Astrocyte of the cerebellum (primary cell): ENCODE results near the gene ST14.

Source experiments
- DNase-seq: peaks from one replicate; pipeline ENCODE4 v3.0.0-alpha.2; 2011; ENCODE audit warnings: low read depth
- H3K4me3 ChIP-seq: 2 replicates; pipeline ENCODE4 v1.5.1; 2011; ENCODE audit warnings: mild to moderate bottlenecking, low read depth, low read length, moderate library complexity
- CTCF ChIP-seq: IDR thresholded peaks from 2 replicates; pipeline ENCODE4 v1.5.1; 2012; ENCODE audit warnings: low read length, low read depth, moderate library complexity, mild to moderate bottlenecking; ENCODE audit errors: missing control alignments
- in situ Hi-C: cut with HindIII; loops from 2 replicates; pipeline ENCODE4 v1.10.0; 2017; ENCODE audit warnings: low sequenced_read_pairs

The ST14 gene

DNA sequence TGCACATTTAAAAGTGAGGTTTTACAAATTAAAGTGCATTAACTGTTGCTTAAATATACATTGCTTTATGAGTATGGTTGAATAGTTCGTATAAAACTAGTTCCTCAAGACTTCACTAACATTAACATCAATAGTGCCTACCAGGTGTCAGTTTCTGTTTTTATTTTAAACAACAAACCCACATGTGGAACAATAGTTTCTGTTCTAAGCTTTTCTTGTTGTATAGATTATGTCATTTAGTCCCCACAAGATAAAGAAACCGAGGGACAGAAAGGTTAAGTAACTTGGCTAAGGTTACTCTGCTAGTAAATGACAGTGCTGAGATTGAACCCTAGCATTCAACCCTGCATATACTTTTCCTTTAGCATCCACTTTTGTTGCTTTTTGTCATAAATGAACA lies 41.4 kb upstream of the ST14 start:
- in situ Hi-C loops: no loop called here
- DNase-seq: no peak
- no peak for TF ChIP-seq CTCF
- H3K4me3 ChIP-seq: no peak overlapping the region

GRCh38 chr11:130118636-130119387 lies 40.8 kb upstream of the ST14 start:
- in situ Hi-C loops: no loop called here
- no peak for TF ChIP-seq CTCF
- H3K4me3 ChIP-seq: no peak overlapping the region
- no peak for DNase-seq

GRCh38 chr11:130120045-130120444 lies 39.5 kb upstream of the ST14 start:
- no peak overlapping the region for H3K4me3 ChIP-seq
- no peak for DNase-seq
- no peak for TF ChIP-seq CTCF
- in situ Hi-C loops: no loop called here

- TF ChIP-seq CTCF: no peak
- peak; percentile 66 for DNase-seq
- no peak overlapping the region for H3K4me3 ChIP-seq
- in situ Hi-C loops: no loop called here
Observed at GRCh38 chr11:130121445-130121978, 38.1 kb upstream of the ST14 start.

DNA sequence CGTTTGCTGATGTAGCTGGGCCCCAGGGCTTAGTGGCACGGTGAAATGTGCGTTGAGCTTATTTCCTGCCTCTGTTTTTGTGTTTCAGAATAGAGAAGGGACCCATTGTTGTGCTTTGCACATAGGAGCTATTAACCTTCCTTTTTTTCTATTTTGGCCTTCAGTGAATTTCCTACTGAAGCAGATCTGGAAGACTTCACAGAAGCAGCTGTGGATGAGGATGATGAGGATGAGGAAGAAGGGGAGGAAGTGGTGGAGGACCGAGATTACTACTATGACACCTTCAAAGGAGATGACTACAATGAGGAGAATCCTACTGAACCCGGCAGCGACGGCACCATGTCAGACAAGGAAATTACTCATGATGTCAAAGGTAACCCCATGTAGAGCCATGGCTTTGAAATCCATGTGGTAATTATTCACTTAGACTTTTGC lies 37.4 kb upstream of the ST14 start:
- no peak overlapping the region for H3K4me3 ChIP-seq
- no peak for TF ChIP-seq CTCF
- in situ Hi-C loops: no loop called here
- DNase-seq: no peak

GRCh38 chr11:130123414-130124040 lies 36.1 kb upstream of the ST14 start:
- in situ Hi-C loops: no loop called here
- no peak overlapping the region for H3K4me3 ChIP-seq
- no peak for DNase-seq

More at GRCh38 chr11:130123414-130124040, 36.1 kb upstream of the ST14 start:
- no peak for TF ChIP-seq CTCF
